Neural progenitor cell (in vitro differentiated cells): Measurements from ENCODE around the gene EIF2AK2.

Source experiments
- EZH2phosphoT487 ChIP-seq: fragments of 200-600 bp; sonication (generic); IDR thresholded peaks from 2 replicates; pipeline ENCODE4 v1.6.1; 2017; ENCODE audit warnings: antibody characterized with exemption
- TF ChIP-seq, protein P1 (sequence below): fragments of 200-600 bp; sonication (generic); IDR thresholded peaks from 2 replicates; pipeline ENCODE4 v1.5.1; 2017; ENCODE audit warnings: antibody characterized with exemption, mild to moderate bottlenecking

- TF ChIP-seq, protein P1, sequence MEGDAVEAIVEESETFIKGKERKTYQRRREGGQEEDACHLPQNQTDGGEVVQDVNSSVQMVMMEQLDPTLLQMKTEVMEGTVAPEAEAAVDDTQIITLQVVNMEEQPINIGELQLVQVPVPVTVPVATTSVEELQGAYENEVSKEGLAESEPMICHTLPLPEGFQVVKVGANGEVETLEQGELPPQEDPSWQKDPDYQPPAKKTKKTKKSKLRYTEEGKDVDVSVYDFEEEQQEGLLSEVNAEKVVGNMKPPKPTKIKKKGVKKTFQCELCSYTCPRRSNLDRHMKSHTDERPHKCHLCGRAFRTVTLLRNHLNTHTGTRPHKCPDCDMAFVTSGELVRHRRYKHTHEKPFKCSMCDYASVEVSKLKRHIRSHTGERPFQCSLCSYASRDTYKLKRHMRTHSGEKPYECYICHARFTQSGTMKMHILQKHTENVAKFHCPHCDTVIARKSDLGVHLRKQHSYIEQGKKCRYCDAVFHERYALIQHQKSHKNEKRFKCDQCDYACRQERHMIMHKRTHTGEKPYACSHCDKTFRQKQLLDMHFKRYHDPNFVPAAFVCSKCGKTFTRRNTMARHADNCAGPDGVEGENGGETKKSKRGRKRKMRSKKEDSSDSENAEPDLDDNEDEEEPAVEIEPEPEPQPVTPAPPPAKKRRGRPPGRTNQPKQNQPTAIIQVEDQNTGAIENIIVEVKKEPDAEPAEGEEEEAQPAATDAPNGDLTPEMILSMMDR: no peak
- TF ChIP-seq EZH2phosphoT487: no peak
These were observed 35.0 kb upstream of the EIF2AK2 start for GRCh38 chr2:37191747-37192146.
